Gastrocnemius medialis (tissue), 4 donors: ENCODE data around the gene CLEC20A.

Experiments
- CTCF ChIP-seq, 5 experiments: fragments of 450-650 bp in 3 of 5; fragments of 200-600 bp in 2 of 5; sonication (generic) in 2 of 5; IDR thresholded peaks in 4 of 5; conservative IDR thresholded peaks in 1 of 5; 1 replicate in 4 of 5; 2 replicates in 1 of 5; pipeline ENCODE4 v1.5.1; 2016 to 2019; ENCODE audit warnings: antibody characterized with exemption in 5 of 5, mild to moderate bottlenecking in 3 of 5, moderate library complexity in 3 of 5
- POLR2A ChIP-seq, 2 donors: fragments of 450-650 bp; IDR thresholded peaks; one replicate each; pipeline ENCODE4 v1.6.1; 2017; ENCODE audit warnings: antibody characterized with exemption in 2 of 2, mild to moderate bottlenecking in 2 of 2, moderate library complexity in 2 of 2

- TF ChIP-seq CTCF (IDR thresholded peaks at IDR 0.05 in 4 of 5, conservative IDR thresholded peaks at IDR 0.05 in 1 of 5) (no peak), POLR2A (IDR thresholded peaks at IDR 0.05) (no peak)
Measured at GRCh38 chr1:178506669-178507068, 9.9 kb upstream of the CLEC20A start.
